Activated CD8-positive, alpha-beta T cell treated with anti-CD3 and anti-CD28 coated beads, Interleukin-2, amount 10 ng/mL, durations not matched to agents 7 days and 5 days (primary cell): ENCODE results near the gene PREX1. TPM values are rescaled to one million over a fixed set of nuclear protein-coding genes. Genes with fewer than 3 reads are reported as not detected.

Experiments
- ATAC-seq: fragments of 150-1000 bp; cut with Tn5 transposase; one replicate; pipeline ENCODE4 v1.10.0; 2021; ENCODE audit warnings: moderate library complexity
- CTCF ChIA-PET: fragments of 350-600 bp; sonication (Branson Sonifier 250); formaldehyde crosslinking; loops from one replicate; lab custom pipeline; 2021; ENCODE audit warnings: antibody characterized with exemption; lab: Charles Lee
- POLR2A ChIA-PET: fragments of 350-600 bp; sonication (Branson Sonifier 250); formaldehyde crosslinking; loops from one replicate; lab custom pipeline; 2021; ENCODE audit warnings: antibody characterized with exemption; lab: Charles Lee
- DNase-seq: peaks from one replicate; pipeline ENCODE4 v3.0.0-alpha.2; 2020
- H3K27ac Mint-ChIP-seq: one replicate; pipeline ENCODE4 v1.8.0; 2021; ENCODE audit warnings: mild to moderate bottlenecking, mixed read lengths
- H3K27me3 Mint-ChIP-seq: one replicate; pipeline ENCODE4 v1.8.0; 2021; ENCODE audit warnings: low read depth, mixed read lengths
- H3K36me3 Mint-ChIP-seq: one replicate; pipeline ENCODE4 v1.8.0; 2021; ENCODE audit warnings: low read depth, mixed read lengths
- H3K4me1 Mint-ChIP-seq: one replicate; pipeline ENCODE4 v1.8.0; 2021; ENCODE audit warnings: low read depth, mixed read lengths
- H3K4me3 Mint-ChIP-seq: one replicate; pipeline ENCODE4 v1.8.0; 2021; ENCODE audit warnings: mild to moderate bottlenecking, mixed read lengths
- H3K9me3 Mint-ChIP-seq: one replicate; pipeline ENCODE4 v1.8.0; 2022; ENCODE audit warnings: mixed read lengths; ENCODE audit not compliant: insufficient read depth
- total RNA-seq, 2 experiments: library from RNA; stranded (reverse); gene quantifications; one replicate each; pipeline ENCODE4 v1.2.3, GENCODE V29; 2021

The PREX1 gene
- total RNA-seq, 2 experiments from 2014 or later = 146 to 152 TPM

DNA sequence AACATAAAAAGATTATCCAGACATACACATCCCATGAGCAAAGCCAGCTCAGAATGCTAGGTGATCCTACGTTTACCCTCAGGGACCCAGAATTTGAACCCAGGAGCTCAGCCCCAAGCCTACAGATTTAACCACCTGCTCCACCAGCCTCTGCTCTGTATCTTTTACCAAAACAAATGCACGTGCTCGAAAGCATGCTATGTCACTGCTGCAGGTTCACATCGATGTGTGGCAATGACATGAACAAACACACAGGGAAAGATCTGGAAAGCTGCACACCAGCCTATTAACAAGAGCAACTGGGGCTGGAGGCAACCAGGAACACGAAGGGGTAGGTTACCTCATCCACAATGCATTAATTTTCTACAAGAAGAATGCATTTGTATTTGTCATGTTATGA, 32.1 kb downstream of the PREX1 start:
- no peaks in the 10 kb centered on the region for H3K27me3 Mint-ChIP-seq
- ChIA-PET POLR2A (no interaction called here), CTCF (no interaction called here)
- H3K27ac Mint-ChIP-seq = peak overlapping the region; percentile 3
- H3K36me3 Mint-ChIP-seq = peaks cover 25% of the 10 kb centered on the region
- no peak for DNase-seq
- ATAC-seq = no peak
- H3K9me3 Mint-ChIP-seq = no peaks in the 10 kb centered on the region
- H3K4me3 Mint-ChIP-seq = no peak overlapping the region
- peaks cover 60% of the 10 kb centered on the region for H3K4me1 Mint-ChIP-seq

DNA sequence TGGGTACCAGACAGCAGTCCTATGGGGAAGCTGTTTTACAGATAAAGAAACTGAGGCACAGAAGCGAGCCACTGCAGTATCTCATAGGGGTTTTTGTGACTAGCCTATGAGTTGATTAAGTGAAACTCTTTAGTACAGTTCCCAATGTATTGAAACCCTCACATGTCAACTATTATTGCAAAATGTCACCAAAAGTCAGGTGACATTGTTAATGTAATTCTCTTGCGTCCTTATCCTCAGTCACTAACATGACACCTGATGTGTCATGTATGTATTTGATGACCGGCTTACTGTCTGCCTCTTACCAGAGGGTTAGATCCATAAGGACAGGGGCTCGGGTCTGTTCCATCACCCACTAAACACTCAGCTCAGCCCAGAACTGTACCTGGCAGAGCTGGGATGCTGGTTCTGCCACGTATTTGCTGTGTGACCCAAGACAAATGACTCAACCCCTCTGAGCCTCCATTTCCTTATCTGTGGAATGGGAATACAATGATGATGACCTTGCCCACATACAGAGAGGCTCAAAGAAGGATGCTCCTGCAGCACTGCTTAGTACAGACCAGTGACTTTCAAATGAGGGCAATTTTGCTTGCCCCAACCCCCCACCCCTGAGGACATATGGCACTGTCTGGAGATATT, 32.9 kb downstream of the PREX1 start:
- ChIA-PET CTCF (no interaction called here), POLR2A (no interaction called here)
- Mint-ChIP-seq H3K36me3 (peaks cover 28% of the 10 kb centered on the region), H3K27ac (peak overlapping the region; percentile 3), H3K4me1 (peaks cover 61% of the 10 kb centered on the region), H3K9me3 (no peaks in the 10 kb centered on the region), H3K4me3 (no peak overlapping the region), H3K27me3 (no peaks in the 10 kb centered on the region)
- DNase-seq = no peak
- ATAC-seq = no peak

GRCh38 chr20:48794360-48794759, 33.4 kb downstream of the PREX1 start:
- Mint-ChIP-seq H3K4me1 (peaks cover 64% of the 10 kb centered on the region), H3K9me3 (no peaks in the 10 kb centered on the region), H3K27me3 (no peaks in the 10 kb centered on the region), H3K27ac (no peak overlapping the region), H3K36me3 (peaks cover 33% of the 10 kb centered on the region), H3K4me3 (no peak overlapping the region)
- POLR2A ChIA-PET = no interaction called here
- DNase-seq = no peak
- no peak for ATAC-seq
- CTCF ChIA-PET = no interaction called here

DNA sequence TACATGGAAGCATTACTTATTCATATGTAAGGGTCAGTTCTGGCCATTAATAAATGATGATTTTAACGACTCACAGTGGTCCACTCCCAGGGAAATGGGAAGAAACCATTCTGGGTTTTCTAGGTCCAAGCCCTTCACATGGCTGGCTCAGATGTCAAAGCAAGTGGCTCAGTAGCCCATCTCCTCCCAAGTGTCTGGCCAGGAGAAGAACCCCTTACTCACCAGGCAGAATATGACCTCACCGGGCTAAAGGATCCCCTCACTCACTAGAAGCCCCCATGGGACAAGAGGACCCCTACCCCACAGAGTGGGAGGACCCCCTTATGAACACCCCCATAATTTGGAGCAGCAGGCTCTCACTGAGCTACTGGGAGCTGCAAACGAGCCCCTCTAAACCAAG, 34.0 kb downstream of the PREX1 start:
- no peak overlapping the region for H3K4me3 Mint-ChIP-seq
- H3K9me3 Mint-ChIP-seq = no peaks in the 10 kb centered on the region
- H3K4me1 Mint-ChIP-seq = peaks cover 66% of the 10 kb centered on the region
- POLR2A ChIA-PET = no interaction called here
- peaks cover 38% of the 10 kb centered on the region for H3K36me3 Mint-ChIP-seq
- DNase-seq = no peak
- ATAC-seq = no peak
- no peak overlapping the region for H3K27ac Mint-ChIP-seq
- no peaks in the 10 kb centered on the region for H3K27me3 Mint-ChIP-seq
- CTCF ChIA-PET = no interaction called here

GRCh38 chr20:48791666-48792071, 36.1 kb downstream of the PREX1 start:
- DNase-seq (no peak), ATAC-seq (no peak)
- Mint-ChIP-seq H3K4me1 (peaks cover 70% of the 10 kb centered on the region), H3K27me3 (no peaks in the 10 kb centered on the region), H3K9me3 (no peaks in the 10 kb centered on the region), H3K36me3 (peaks cover 45% of the 10 kb centered on the region), H3K27ac (no peak overlapping the region), H3K4me3 (no peak overlapping the region)
- ChIA-PET POLR2A (no interaction called here), CTCF (interaction anchor here (0.9 to 1.4 kb wide), 4 partner anchors 20 to 134 kb away, joined by 3 to 5 read pairs (median 4); no protein-coding TSS in a partner anchor)

GRCh38 chr20:48791014-48791413, 36.8 kb downstream of the PREX1 start:
- Mint-ChIP-seq H3K27ac (no peak overlapping the region), H3K27me3 (no peaks in the 10 kb centered on the region), H3K36me3 (peaks cover 47% of the 10 kb centered on the region), H3K4me3 (no peak overlapping the region), H3K9me3 (no peaks in the 10 kb centered on the region), H3K4me1 (peaks cover 70% of the 10 kb centered on the region)
- CTCF ChIA-PET = interaction anchor here (0.9 to 1.4 kb wide), 3 partner anchors 19 to 133 kb away, joined by 3 to 5 read pairs (median 3); no protein-coding TSS in a partner anchor
- no peak for DNase-seq
- ATAC-seq = no peak
- POLR2A ChIA-PET = interaction anchor here (0.6 kb wide), 1 partner anchor 255 kb away, joined by 3 read pairs; no protein-coding TSS in a partner anchor

- ChIA-PET POLR2A (interaction anchor here (0.6 kb wide), 1 partner anchor 255 kb away, joined by 3 read pairs; no protein-coding TSS in a partner anchor), CTCF (interaction anchor here (1.4 to 2.0 kb wide), 3 partner anchors 23 to 133 kb away, joined by 3 to 5 read pairs (median 5); no protein-coding TSS in a partner anchor)
- H3K4me3 Mint-ChIP-seq = no peak overlapping the region
- no peaks in the 10 kb centered on the region for H3K27me3 Mint-ChIP-seq
- no peak for ATAC-seq
- no peak for DNase-seq
- H3K36me3 Mint-ChIP-seq = peaks cover 51% of the 10 kb centered on the region
- H3K27ac Mint-ChIP-seq = no peak overlapping the region
- H3K9me3 Mint-ChIP-seq = no peaks in the 10 kb centered on the region
- H3K4me1 Mint-ChIP-seq = peaks cover 67% of the 10 kb centered on the region
Measured at GRCh38 chr20:48790473-48791003, 37.3 kb downstream of the PREX1 start.

GRCh38 chr20:48789781-48790472, 37.9 kb downstream of the PREX1 start:
- ATAC-seq (no peak), DNase-seq (no peak)
- no peak overlapping the region for H3K4me3 Mint-ChIP-seq
- no peaks in the 10 kb centered on the region for H3K9me3 Mint-ChIP-seq
- H3K27me3 Mint-ChIP-seq = no peaks in the 10 kb centered on the region
- ChIA-PET POLR2A (interaction anchor here (0.6 kb wide), 1 partner anchor 256 kb away, joined by 3 read pairs; no protein-coding TSS in a partner anchor), CTCF (interaction anchor here (1.2 to 2.0 kb wide), 3 partner anchors 29 to 132 kb away, joined by 3 to 5 read pairs (median 5); no protein-coding TSS in a partner anchor)
- peak overlapping the region; percentile 22 for H3K27ac Mint-ChIP-seq
- H3K4me1 Mint-ChIP-seq = peaks cover 61% of the 10 kb centered on the region
- peaks cover 50% of the 10 kb centered on the region for H3K36me3 Mint-ChIP-seq

DNA sequence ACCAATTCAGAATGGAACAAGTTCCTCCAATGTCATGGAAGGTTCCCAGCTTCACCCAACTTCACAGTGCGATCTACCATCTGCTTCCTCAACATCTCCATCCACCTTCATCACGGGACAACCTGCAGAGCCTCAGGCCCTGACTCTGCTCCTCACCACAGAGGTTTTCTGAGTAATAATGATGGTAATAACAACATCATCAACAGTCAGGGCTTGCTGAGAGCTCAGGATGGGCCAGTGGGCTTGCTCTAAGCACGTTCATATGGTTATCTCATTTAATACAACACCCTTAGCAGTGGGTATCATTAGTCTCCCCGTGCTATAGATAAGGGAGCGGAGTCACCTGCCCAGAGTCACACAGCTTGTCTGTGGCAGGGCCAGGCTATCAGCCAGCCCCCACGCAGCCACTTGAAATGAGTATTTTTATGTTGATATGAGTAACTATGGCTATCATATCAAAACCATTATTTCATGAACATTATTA, 38.6 kb downstream of the PREX1 start:
- CTCF ChIA-PET = interaction anchor here (0.9 to 2.0 kb wide), 3 partner anchors 29 to 131 kb away, joined by 3 to 5 read pairs (median 5); no protein-coding TSS in a partner anchor
- H3K9me3 Mint-ChIP-seq = no peaks in the 10 kb centered on the region
- no peak overlapping the region for H3K4me3 Mint-ChIP-seq
- peak overlapping the region; percentile 58 for H3K27ac Mint-ChIP-seq
- ATAC-seq = no peak
- no peak for DNase-seq
- no peaks in the 10 kb centered on the region for H3K27me3 Mint-ChIP-seq
- H3K4me1 Mint-ChIP-seq = peaks cover 59% of the 10 kb centered on the region
- H3K36me3 Mint-ChIP-seq = peaks cover 50% of the 10 kb centered on the region
- POLR2A ChIA-PET = no interaction called here

DNA sequence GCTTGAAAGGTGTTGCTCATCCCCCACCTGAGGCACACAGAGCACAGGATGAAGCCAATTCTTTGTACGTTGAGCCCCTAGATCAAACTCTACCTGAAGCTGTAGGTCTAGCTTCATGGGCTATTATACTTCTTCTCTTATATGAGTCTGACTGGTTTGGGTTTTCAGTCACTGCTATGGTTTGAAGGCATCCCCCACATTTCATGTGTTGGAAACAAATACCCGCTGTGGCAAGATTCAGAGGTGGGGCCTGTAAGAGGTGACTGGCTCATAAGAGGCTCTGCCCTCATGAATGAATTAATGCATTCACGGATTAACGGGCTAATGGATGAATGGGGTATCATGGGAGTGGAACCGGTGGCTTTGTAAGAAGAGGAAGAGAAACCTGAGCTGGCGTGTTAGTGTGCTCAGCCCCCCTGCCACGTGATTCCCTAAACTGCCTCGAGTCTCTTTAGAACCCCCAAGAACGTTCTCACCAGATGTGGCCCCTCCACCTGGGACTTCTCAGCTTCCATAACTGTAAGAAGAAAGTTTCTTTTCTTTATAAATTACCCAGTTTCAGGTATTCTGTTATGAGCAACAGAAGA, 39.2 kb downstream of the PREX1 start:
- no peaks in the 10 kb centered on the region for H3K9me3 Mint-ChIP-seq
- ChIA-PET POLR2A (no interaction called here), CTCF (interaction anchor here (0.9 to 2.0 kb wide), 6 partner anchors 30 to 131 kb away, joined by 3 to 5 read pairs (median 4); no protein-coding TSS in a partner anchor)
- H3K4me1 Mint-ChIP-seq = peaks cover 55% of the 10 kb centered on the region
- peak overlapping the region; percentile 24 for H3K27ac Mint-ChIP-seq
- ATAC-seq (no peak), DNase-seq (no peak)
- no peaks in the 10 kb centered on the region for H3K27me3 Mint-ChIP-seq
- H3K4me3 Mint-ChIP-seq = no peak overlapping the region
- peaks cover 50% of the 10 kb centered on the region for H3K36me3 Mint-ChIP-seq

DNA sequence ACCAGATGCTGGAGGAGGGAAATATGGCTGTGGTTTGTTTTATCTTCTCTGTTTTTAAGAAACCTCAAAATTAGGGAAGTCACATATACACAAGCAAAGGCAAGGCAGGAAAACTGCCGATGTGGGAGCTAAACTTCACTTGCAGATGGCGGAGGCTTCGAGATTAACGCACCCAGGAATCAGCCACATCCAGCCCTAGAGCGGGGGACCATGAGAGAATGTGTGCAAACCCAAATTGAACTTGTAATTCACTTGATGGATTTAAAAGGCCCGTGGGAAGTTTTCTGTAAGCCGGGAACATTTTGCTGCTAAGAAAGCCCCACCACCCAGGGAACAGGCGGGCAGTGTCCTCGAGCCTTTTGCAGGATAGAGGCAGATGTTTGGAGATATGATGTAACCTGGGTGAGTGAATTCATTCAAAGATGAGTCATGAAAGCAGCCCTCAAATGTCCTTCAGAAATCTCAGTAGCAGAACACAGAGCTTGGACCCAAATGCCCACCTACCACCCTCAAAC, 39.9 kb downstream of the PREX1 start:
- ATAC-seq (no peak), DNase-seq (no peak)
- Mint-ChIP-seq H3K4me3 (no peak overlapping the region), H3K4me1 (peaks cover 55% of the 10 kb centered on the region), H3K36me3 (peaks cover 47% of the 10 kb centered on the region), H3K27ac (peak overlapping the region; percentile 24), H3K9me3 (no peaks in the 10 kb centered on the region), H3K27me3 (no peaks in the 10 kb centered on the region)
- ChIA-PET CTCF (interaction anchor here (1.0 to 1.8 kb wide), 3 partner anchors 50 to 117 kb away, joined by 3 to 4 read pairs (median 4); no protein-coding TSS in a partner anchor), POLR2A (no interaction called here)
